Duodenal mucosa (tissue), 2 donors: ENCODE data around the gene MDH1.

Experiments
- H3K27ac ChIP-seq: one replicate; pipeline ENCODE4 v1.7.0; 2013; ENCODE audit warnings: low read depth, low read length
- H3K27me3 ChIP-seq, 2 donors: one replicate each; pipeline ENCODE4 v1.7.0; 2013; ENCODE audit warnings: low read length in 2 of 2, control low read depth in 1 of 2; ENCODE audit not compliant: insufficient read depth in 2 of 2, control insufficient read depth in 1 of 2
- H3K36me3 ChIP-seq, 2 donors: one replicate each; pipeline ENCODE4 v1.7.0; 2013; ENCODE audit warnings: low read length in 2 of 2, control low read depth in 1 of 2; ENCODE audit not compliant: insufficient read depth in 2 of 2, control insufficient read depth in 1 of 2
- H3K4me1 ChIP-seq, 2 donors: one replicate each; pipeline ENCODE4 v1.7.0; 2013; ENCODE audit warnings: low read length in 2 of 2, control low read depth in 1 of 2; ENCODE audit not compliant: insufficient read depth in 2 of 2, control insufficient read depth in 1 of 2
- H3K4me3 ChIP-seq, 2 donors: one replicate each; pipeline ENCODE4 v1.7.0; 2013; ENCODE audit warnings: low read length in 2 of 2, low read depth in 1 of 2
- H3K9ac ChIP-seq, 2 donors: one replicate each; pipeline ENCODE4 v1.7.0; 2013; ENCODE audit warnings: low read length in 2 of 2, low read depth in 1 of 2
- H3K9me3 ChIP-seq, 2 donors: one replicate each; pipeline ENCODE4 v1.7.0; 2013; ENCODE audit warnings: low read length in 2 of 2, control low read depth in 1 of 2; ENCODE audit not compliant: control insufficient read depth in 1 of 2

Gene MDH1

DNA sequence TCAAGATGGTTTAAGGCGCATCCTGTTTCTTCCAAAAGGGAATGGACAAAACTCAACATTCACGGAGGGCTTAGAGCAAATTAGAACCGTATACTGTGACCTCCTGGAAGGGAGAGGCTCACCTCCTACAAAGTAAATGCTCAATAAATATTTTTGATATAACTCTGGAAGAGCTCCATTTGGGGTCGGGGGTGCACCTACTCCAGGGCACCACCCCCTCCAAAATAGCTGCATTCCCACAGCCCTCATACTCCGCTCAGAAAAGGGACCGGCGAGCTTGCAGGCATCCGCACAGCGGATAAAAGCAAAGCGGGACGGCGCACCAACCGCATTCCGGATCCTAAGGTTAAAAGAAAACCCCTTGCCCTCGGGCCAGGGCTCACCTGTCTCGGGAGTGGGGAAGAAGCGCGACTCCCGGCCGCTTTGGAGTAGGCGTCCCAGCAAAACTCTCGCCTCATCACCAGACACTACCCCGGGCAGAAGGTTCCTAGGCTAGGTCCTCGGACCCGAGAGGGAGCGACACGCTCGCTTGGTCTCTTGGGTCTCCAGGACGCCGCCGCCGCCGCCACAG, 864 bp upstream of the MDH1 start:
- Histone ChIP-seq H3K4me3 (peak overlapping the region; percentile 93 to 99), H3K27ac (no peak overlapping the region), H3K36me3 (peaks cover 0 to 3% of the 10 kb centered on the region in 2 donors), H3K4me1 (peaks cover 22 to 23% of the 10 kb centered on the region in 2 donors), H3K9ac (peak overlapping the region; percentile 88 to 89), H3K27me3 (no peaks in the 10 kb centered on the region), H3K9me3 (no peaks in the 10 kb centered on the region)

DNA sequence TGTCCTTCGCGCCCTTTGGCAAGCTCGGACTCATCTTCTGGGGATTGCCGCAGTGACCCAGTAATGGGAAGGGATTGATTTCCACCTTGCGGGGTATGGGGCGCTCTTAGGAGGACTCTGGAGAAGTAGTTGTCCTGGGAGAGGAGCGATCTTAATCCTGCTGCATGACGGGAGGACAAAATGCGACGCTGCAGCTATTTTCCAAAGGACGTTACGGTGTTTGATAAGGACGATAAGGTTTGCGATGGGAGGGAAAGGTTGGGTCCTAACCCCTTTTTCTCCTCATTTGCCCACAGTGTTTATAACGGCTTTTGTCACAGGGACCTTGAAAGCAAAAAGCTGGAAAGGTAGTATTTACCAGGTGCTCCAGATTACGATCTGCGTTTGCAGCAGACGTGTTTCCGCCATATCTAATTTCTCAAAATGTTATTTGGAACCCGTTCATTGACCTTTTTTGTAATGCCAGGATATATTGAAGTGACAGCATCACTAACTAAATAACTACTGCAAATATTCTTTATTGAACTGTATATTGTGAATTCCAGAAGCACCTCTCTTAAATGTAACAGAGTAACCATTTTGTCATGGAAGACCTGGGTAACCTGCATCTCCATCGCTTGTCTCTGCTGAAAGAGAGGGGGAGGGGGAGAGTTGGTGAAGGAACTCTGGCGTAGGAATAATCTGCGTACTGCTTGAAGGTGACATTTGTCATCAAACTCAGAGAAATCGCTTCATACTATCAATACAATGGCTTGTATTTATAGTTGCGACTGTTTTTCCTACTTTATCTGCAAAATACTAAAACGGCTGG, 590 bp downstream of the MDH1 start:
- Histone ChIP-seq H3K27me3 (no peaks in the 10 kb centered on the region), H3K4me3 (peak overlapping the region; percentile 93 to 99), H3K36me3 (peaks cover 0 to 3% of the 10 kb centered on the region in 2 donors), H3K4me1 (peaks cover 22 to 23% of the 10 kb centered on the region in 2 donors), H3K9ac (peak overlapping the region; percentile 88 to 89), H3K9me3 (no peaks in the 10 kb centered on the region), H3K27ac (peak overlapping the region; percentile 82)

DNA sequence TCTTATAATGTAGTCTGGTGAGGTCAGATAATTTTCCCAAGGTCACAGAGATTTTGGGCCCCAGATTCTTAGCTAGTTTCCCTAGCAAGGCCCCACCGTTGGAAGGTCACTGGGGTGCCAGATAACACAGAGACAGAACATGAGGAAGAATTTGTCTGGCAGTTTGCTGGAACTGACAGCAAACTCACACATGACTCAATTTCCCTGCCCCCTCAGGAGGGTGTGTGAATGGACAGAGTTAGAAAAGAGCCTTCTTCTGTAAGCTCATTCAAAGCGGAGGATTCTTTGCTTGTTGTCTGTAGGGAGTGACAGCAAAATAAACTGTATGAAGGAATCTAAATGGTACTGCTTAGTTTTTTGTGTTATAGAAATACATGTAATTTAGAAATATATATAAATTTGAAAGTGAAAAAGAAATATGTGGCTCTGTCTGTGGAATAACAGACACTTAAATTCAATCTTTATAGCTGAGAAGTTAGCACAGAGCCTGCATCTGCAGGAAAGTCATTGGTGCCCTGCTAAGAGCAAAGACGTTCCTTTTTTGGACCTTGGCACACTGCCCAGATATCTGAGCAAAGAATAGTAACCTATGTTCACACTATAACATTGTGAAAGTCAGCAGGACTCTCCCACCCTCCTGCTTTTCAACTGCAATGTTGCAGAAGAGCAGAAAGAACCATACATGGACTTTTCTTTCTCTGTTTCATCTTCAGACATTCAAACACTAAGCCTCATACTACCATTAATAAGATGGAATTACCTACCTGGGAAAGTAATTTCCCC, 2.1 kb downstream of the MDH1 start:
- Histone ChIP-seq H3K27me3 (no peaks in the 10 kb centered on the region), H3K9me3 (no peaks in the 10 kb centered on the region), H3K4me1 (peaks cover 22 to 34% of the 10 kb centered on the region in 2 donors), H3K4me3 (no peak overlapping the region), H3K9ac (no peak overlapping the region), H3K36me3 (peaks cover 12 to 13% of the 10 kb centered on the region in 2 donors), H3K27ac (no peak overlapping the region)

DNA sequence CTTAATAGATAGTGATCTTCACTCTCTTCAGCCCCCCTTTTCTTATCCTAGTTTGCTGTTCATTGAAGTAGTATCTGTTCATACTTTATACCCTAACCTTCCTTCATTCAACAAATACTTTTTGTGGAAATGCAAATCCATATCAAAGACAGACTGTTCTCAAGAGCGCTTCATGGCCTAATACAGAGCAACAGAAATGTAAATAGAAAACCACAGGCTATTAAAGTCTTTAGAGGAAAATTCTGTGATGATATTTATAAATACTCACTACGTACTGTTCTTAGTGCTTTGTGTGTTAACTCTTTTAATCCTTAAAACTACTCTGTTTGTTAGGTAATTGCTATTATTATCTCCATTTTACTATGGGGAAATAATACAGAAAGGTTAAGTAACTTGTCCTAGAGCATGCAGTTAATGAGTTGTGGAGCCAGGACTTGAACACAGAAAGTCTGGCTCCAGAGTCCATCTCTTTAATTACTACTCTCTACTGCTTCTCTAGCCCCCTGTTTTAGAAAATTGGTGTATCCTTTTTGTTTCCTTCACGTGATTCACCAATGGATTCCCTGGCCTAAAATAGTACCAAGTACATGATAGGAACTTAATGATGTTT, 2.9 kb downstream of the MDH1 start:
- H3K27me3 ChIP-seq: no peaks in the 10 kb centered on the region
- no peak overlapping the region for H3K9ac ChIP-seq
- peaks cover 29 to 41% of the 10 kb centered on the region in 2 donors for H3K4me1 ChIP-seq
- H3K27ac ChIP-seq: no peak overlapping the region
- no peak overlapping the region for H3K4me3 ChIP-seq
- H3K9me3 ChIP-seq: no peaks in the 10 kb centered on the region
- H3K36me3 ChIP-seq: peaks cover 12 to 18% of the 10 kb centered on the region in 2 donors

DNA sequence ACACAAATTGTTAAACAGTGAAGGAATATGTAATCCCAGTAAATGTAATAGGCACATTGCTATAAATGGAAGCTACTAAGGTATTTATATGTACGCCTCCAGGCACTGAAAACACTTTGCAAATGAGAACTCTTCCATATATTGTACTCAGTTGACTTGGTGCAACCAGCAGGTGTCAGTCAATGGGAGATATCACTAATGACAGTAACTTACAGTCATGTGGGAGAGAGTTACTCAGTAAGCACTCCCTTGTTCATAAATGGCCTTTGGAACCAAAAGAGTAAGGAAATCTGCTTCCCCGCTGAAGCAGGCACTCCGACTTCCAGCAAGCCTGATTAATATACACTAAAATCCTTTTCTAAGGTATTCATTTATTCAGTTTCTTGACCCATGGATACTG, 5.9 kb downstream of the MDH1 start:
- H3K9ac ChIP-seq: no peak overlapping the region
- H3K36me3 ChIP-seq: peaks cover 12 to 25% of the 10 kb centered on the region in 2 donors
- H3K4me1 ChIP-seq: peaks cover 20 to 35% of the 10 kb centered on the region in 2 donors
- H3K27ac ChIP-seq: no peak overlapping the region
- H3K9me3 ChIP-seq: no peaks in the 10 kb centered on the region
- H3K4me3 ChIP-seq: no peak overlapping the region
- H3K27me3 ChIP-seq: no peaks in the 10 kb centered on the region

DNA sequence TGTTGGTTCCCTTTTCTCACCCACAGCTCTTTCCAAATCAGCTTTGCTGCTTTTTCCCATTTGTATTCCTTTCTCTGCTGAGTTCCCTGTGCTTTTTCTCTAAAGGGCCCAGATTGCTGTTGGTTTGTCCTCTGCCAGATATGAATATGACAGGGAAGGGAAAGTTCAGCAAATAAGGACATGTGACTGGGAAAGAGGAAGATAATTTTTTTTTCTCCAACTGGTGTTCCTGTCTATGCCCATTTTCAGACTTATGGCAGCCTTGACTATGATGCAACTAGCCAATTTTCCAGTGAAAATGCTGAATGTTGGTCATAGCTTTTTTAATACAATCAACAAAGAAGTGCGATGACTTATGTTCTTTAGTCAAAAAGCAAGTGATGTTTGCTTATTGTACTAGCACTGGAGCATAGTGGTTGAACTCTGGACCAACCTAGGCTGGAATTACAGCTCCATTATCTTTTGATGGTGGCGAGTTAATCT, 7.7 kb downstream of the MDH1 start:
- Histone ChIP-seq H3K27ac (no peak overlapping the region), H3K9ac (no peak overlapping the region), H3K27me3 (no peaks in the 10 kb centered on the region), H3K9me3 (no peaks in the 10 kb centered on the region), H3K4me1 (peaks cover 15 to 34% of the 10 kb centered on the region in 2 donors), H3K4me3 (no peak overlapping the region), H3K36me3 (peaks cover 18 to 30% of the 10 kb centered on the region in 2 donors)

DNA sequence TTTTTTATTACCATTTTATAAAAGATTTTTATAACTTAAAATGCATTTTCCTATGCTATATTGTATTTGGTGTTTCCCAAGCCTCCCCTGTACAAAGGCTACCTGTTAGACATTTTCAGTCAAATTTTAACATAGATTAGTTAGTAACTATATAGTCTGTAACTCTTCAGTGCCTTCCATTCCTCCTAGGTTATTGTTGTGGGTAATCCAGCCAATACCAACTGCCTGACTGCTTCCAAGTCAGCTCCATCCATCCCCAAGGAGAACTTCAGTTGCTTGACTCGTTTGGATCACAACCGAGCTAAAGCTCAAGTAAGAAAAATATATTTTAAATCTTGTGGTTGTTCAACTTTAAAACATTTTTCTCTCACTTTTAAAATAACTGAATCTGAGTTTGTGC, 10.2 kb downstream of the MDH1 start:
- peaks cover 26 to 44% of the 10 kb centered on the region in 2 donors for H3K36me3 ChIP-seq

DNA sequence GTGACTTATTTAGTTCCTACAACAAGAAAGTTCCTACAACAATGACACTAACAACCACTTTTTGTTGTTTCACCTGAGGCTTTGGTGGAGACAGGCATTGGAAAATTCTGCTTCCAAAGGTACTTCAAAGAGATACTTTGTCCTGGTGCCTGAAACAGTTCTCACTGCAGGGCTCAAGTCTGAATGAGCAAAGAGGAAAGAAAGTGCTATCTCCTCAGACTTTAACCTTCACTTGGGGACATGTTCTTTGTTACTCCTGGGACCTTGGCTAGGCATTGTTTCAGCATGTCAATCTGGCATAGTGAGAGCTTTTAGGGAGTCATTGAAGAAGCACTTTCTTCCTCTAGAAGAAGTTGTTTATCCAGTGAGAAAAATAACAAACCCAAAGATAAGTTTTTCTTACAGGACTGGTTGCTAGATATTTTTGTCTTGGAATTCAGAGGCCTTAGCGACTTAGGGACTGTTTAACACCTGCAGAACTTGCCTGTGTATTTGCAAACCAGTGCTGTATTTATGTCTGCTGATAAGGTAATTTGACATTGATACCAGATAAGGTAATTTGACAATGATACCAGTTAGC, 12.2 kb downstream of the MDH1 start:
- H3K36me3 ChIP-seq: peaks cover 31 to 46% of the 10 kb centered on the region in 2 donors
- no peaks in the 10 kb centered on the region for H3K9me3 ChIP-seq
- H3K27me3 ChIP-seq: no peaks in the 10 kb centered on the region
- peaks cover 15 to 22% of the 10 kb centered on the region in 2 donors for H3K4me1 ChIP-seq
- no peak overlapping the region for H3K27ac ChIP-seq
- no peak overlapping the region for H3K4me3 ChIP-seq
- H3K9ac ChIP-seq: no peak overlapping the region

More for the DNA sequence above, 10.2 kb downstream of the MDH1 start:
- H3K27me3 ChIP-seq: no peaks in the 10 kb centered on the region
- H3K9me3 ChIP-seq: no peaks in the 10 kb centered on the region
- no peak overlapping the region for H3K9ac ChIP-seq
- no peak overlapping the region for H3K27ac ChIP-seq
- H3K4me1 ChIP-seq: peaks cover 15 to 34% of the 10 kb centered on the region in 2 donors
- no peak overlapping the region for H3K4me3 ChIP-seq

DNA sequence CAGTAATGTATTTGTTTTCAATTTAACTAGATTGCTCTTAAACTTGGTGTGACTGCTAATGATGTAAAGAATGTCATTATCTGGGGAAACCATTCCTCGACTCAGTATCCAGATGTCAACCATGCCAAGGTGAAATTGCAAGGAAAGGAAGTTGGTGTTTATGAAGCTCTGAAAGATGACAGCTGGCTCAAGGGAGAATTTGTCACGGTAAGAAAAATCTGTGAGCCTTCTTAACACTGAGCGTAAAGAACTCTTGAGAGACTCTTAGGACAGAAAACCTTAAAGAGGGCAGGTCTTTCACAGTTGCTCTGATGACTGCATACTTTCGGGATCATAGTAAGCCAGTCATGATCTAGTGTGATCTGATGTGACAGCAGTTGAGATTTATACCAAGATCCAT, 15.9 kb downstream of the MDH1 start:
- Histone ChIP-seq H3K4me3 (no peak overlapping the region), H3K4me1 (peaks cover 9 to 17% of the 10 kb centered on the region in 2 donors), H3K27ac (no peak overlapping the region), H3K27me3 (no peaks in the 10 kb centered on the region), H3K9me3 (no peaks in the 10 kb centered on the region), H3K36me3 (peaks cover 31 to 48% of the 10 kb centered on the region in 2 donors), H3K9ac (no peak overlapping the region)
